Fibroblast of skin of abdomen (primary cell): ENCODE results near the gene PPY.
"Not testable (repeated sequence)": the region's sequence is repeated elsewhere in the genome, so short reads cannot be mapped to it uniquely, and the experiment has no call there.

ENCODE experiments used
- DNase-seq: peaks from one replicate; pipeline ENCODE4 v3.0.0-alpha.2; 2013

PPY gene

DNA sequence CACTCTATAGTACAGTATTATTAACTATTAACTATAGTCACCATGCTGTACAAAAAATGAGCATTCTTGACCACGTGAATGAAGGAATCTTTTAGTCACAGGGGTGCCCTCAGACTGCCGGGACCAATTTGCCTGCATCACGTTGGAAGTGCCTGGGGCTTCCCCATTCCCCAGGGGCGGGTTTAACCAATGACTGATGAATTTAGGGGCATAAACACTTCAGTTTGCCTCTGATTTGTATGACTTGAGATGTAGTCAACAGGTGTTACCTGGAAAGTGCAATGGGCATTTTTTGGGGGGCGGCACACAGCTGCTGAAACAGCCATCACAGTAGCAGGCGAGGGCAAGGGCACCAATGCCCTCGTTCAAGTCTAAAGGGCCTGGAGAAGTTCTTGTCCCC, 20.2 kb upstream of the PPY start:
- no peak for DNase-seq

DNA sequence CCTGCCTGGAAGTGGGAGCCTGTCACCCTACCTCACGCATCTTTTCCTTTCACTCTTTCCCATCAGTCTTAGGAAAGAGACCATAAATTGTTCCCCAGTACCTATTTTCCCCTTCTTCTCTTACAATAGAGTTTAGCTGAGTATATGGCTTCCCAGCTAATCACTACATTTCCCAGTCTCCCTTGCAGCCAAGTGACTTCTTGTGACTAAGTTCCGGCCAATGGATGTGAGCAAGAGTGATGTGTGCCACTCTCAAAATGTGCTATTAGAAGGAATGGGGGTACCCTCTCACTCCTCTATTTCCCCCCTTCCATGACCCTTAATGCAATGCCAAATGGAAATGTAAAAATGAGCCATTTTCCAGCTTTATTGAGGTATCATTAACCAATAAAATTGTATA, 19.7 kb upstream of the PPY start:
- no peak for DNase-seq

DNA sequence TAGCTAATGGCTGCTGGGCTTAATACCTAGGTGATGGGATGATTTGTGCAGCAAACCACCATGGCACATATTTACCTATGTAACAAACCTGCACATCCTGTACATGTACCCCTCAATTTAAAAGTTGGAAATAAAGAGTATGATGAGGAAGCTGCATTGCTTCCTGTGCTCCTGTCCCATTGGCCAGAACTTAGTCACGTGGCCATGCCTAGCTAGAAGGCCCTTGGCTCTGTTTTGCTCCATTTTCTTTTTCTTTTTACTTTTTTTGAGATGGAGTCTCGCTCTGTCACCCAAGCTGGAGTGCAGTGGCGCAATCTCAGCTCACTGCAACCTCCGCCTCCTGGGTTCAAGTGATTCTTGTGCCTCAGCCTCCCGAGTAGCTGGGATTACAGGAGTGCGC, 19.0 kb upstream of the PPY start:
- not testable (repeated sequence) for DNase-seq

DNA sequence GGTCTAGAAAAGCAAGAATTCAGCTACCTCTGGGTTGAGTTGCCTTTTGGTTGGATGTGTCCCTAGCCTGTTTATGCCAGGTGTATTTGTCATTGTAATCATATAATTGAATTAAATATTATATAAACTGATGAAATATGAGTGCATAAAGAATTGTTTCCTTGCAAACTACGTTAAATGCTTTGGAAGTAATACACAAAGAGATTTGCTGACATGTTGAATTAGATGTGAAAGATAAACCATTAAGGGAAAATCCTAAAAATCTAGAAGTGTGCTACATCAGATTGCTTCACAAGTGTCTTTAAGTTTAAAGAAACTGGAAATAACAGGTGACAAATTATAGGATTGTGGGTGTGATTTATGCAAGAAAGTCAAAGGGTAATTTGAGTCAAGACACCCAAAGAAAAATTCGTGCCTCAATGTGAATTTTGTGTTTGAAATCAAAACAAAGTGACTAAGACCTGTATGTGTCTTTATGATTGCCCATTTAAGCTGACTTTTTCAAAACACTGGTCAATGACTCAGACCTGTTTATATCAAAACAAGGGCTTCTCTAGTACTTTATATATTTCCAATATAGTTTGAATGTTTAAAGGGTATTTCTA, 16.6 kb upstream of the PPY start:
- DNase-seq, result no peak

DNA sequence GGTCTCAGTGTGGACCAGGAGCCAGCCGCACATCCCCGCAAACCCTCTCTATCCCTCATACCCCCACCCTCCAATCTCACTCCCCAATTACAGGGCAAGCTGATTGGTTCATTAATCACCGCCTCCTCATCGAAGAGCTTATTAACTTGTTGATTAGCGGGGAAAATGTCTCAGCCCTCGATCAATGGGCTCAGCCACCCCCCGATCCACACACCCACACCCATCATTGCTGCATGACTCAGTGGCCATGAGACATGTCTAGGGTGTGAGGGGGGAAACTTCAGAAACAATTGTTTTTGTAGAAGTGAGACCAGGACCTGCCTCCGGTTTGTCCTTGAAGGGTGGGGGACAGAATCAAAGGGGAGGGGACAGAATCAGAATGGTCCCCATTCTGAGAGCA, 13.9 kb upstream of the PPY start:
- DNase-seq, result no peak

DNA sequence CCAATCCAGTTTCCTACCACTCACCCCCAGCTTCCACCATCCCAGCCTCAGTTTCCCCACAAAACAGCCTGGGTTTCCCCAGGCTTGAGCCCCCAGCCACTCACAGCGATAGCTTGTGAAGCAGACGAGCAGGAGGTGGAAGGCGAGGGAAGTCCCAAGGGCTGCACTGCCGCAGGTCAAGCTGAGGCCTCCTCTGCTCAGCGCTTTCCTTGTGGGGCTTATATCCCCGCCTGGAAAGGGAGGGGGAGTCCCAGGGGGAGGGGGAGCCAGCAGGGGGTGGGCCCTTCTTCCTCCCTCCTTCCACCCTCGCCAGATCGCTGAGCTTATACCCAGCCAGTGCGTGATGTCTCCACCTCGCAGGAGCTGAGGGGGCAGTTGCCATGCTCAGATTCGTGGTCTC, 11.5 kb upstream of the PPY start, which contains the start of gene PYY:
TSS of gene PYY (minus strand) at position 195 of the 400 bp plus-strand sequence. CDS start 457 bp downstream, outside the sequence.
- DNase-seq, result no peak

DNA sequence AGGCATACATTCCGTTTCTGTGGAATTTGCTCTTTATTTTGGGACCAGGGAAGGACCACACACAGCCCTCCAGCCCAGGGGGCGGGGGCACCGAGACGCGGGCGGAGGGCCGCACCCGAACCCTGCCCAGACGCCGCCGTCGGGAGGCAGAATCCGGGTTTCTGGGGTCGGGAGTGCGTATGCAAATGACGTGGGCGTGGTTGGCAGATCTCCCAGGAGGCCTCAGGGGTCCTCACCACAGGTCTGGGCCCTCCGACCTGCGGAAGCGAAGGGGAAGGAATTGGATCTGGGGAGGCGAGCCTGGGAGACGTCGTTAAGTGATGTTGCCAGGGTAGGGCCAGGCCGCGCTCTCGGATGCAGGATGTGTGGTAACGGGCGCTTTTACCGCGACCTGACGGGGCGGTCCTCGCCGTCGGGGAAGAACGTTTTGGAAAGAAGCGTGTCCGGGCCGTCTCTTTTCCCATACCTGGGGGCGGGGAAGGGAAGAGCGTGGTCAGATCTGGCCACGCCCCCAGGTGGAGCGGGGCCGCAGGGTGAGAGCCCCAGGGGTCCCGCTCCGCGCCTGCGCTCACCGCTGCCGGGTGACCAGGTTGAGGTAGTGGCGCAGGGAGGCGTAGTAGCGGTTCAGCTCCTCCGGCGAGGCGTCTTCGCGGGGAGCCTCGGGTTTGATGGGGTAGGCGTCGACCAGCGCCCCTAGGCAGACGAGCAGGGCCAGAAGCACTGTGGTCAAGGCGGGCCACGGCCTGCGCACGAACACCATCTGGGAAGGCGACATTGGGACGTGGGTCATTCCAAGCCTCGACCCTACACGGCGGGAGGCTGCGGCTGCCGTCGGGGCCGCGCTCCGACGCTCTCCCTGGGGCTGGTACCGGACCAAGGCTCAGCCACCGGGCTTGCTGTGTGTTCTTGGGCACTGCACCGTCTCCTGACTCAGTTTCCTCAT, 10.7 kb upstream of the PPY start:
- DNase-seq, result no peak

DNA sequence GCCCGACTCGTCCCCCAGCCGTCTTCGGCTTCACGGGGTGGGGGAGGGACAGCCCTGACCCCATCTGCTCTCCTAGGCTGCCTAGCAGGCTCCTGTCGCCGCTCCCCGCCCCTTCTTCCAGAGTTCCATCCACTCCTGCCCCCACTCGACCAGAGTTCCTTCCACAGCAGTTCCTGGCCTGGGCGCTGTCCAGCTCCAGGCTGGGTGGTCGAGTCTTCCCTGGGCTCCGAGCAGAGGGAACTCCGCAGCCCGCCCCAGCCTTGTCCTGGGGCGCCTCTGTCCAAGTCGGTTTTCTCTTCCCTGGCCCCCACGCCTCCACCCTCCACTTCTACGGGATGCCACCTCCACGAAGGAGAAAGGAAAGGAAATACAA, 10.1 kb upstream of the PPY start:
- DNase-seq, result no peak

DNA sequence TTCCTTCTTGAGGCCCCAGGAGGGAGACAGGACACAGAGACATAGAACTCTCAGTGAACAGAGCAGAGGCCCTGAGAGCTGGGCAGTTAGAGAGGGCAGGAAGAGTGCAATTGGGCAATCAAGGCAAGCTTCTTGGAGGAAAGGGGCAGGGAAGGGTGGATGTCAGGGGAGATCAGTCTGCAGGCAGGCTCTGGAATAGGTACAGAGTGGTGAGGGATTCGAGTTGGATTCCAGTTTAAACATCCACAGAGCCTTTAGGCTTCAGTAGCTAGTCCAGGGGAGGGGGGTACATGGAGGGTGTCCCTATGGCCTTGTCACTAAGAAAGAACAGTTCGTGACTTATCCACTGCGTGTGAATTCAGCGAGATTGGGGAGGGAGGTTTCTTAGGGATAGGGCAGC, 9.5 kb upstream of the PPY start:
- no peak for DNase-seq

DNA sequence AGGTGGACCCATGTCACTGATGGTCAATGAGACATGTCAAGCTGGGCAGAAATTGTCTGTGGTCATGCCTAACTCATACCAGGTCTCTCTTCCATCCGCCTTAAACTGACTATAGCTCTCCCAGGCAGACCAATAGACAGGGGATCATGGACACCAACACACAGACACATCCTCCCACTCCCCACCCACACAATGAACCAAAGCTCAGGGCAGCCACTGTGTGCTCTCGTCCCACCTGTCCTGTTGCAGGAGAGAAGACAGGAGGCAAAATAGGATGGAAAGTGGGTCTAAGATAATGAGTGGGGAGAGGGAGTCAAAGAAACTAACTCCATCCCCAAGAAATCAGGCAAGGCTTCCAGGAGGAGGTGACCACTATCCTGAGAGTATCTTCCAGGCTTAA, 8.3 kb upstream of the PPY start:
- DNase-seq, result no peak

DNA sequence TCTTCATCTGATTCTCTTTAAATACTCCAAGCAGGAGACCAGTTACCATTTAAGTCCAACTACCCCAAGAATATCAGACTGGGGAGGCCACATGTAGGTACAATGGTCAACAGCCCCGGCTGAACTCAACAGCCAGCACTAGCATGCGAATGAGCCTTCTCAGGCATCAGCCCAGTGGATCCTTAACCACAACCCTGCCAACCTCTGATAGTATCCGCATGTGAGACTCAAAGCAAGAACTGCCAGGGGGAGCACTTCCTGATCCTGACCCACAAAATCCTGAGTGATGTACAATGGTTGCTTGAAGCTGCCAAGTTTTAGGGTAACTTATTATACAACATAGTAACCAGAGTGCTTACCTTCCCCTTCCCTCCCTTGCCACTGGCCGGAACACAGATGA, 7.5 kb upstream of the PPY start:
- DNase-seq, result no peak

DNA sequence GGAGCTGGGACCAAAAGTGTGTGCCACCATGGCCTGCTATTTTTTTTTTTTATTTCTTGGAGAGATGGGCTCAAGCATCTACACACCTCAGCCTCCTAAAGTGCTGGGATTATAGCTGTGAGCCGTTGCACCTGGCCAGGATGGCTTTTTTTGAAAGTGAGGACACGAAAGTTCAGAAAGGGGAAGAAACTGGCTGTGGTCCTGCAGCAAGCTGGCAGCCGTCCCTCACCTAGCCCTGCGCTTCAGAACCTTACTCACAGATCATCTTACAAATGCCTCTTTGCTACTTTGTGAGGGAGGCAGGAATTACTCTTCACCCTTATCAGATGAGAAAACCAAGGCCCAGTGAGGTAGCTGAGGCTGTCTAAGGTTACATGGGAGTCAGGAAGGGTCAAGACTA, 4.5 kb upstream of the PPY start:
- DNase-seq, result no peak

DNA sequence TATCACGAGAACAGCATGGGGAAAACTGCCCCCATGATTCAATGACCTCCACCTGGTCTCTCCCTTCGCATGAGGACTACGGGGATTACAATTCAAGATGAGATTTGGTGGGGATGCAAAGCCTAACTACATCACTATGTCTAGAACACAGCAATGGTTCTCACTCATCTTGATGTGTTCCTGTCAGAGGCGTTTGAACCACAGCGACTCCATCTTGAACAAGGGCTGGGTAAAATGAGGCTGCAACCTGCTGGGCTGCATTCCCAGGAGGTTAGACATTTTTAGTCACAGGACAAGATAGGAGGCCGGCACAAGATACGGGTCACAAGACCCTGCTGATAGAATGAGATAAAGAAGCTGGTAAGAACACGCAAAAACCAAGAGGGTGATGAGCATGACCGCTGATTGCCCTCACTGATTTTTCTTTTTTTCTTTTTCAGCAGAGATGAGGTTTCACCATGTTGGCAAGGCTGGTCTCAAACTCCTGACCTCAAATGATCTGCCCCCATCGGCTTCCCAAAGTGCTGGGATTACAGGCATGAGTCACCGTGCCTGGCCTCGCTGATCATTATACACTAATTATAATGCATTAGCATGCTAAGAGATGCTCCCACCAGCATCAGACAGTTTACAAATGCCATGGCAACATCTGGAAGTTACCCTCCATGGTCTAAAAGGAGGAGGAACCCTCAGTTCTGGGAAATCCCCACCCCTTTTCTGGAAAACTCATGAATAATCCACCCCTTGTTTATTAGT, 3.0 kb upstream of the PPY start:
- DNase-seq, result peak; percentile 53

DNA sequence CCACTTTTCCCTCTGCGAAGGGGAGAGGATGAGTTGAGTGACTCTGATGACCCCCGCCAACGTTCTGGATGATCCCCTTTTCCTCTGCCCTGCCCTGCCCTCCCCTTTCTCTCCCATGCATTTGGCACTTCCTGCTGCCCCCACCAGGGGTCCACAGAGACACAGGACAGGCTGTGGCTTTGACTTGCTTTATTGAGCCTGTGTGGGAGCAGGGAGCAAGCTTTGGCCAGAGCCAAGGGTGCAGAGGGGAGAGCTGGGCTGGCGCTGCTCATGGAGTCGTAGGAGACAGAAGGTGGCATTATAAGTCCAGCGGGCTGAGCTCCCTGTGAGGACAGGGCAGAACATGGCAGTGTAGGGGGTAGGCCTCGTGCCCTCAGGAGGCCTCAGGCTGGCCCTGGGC, 1.6 kb downstream of the PPY start:
- DNase-seq, result peak; percentile 33

DNA sequence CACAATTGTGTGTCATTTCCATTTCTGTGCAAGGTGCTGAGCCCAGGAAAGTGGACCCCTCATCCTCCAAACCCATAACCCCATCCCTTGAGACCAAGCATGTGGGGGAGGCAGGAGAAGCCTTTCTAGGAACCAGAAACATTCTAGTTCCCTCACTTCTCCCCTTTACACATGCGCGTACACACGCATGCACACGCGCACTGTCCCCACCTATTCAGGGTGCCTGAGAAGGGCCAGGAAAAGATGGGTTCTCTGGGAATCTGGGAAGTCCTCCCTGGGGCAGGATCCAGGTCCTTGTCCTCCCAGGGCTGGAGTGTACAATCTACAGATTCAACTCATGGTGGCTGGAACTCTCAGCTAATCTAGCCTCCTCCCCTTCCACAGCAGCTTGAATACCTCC, 2.4 kb downstream of the PPY start:
- DNase-seq, result no peak

DNA sequence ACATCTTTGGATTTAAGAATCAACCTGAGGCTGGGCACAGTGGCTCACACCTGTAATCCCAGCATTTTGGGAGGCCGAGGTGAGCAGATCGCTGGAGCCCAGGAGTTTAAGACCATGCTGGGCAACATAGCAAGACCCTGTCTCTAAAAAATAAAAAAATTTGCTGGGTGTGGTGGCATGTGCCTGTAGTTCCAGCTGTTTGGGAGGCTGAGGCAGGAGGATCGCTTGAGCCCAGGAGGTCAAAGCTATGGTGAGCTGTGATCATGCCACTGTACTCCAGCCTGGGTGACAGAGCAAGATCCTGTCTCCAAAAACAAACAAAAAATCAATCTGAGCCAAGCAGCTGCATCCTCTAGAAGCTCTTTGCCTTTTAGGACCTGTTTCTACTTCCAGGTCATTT, 2.8 kb downstream of the PPY start:
- DNase-seq, result not testable (repeated sequence)

DNA sequence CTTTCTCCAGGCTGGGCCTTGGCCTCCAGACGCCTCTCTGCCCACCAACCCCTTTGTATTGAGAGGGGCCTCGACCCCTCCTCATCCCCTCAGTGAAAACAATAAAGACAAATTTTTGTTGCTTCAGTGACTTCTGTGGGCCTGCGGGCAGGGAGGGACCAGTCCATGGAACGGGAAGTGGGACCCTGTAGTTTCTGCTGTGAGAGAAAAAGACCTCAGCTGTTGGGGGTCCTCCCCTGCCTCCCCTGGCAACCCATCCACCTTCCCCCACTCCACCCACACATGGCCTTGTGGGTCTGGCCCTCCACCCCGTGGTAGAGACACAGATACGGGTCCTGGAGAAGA, 3.5 kb downstream of the PPY start:
- DNase-seq, result no peak

DNA sequence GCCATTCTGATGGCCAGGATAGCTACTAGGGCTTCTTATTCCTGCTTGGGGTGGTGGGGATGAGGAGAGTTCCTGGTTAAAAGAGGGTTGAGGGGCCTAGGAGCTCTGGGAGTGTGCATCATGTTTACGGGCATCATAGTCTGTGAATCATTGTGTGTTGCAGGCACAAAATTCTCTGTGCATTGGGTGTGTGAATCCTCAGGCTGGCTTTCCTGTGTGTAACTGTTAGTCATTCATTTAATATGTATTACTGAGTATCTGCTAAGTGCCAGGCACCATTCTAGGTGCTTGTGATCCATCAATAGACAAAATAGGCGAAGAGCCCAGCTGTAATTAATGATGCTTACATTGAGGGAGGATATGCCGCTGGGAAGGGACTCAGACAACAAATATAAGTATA, 5.8 kb downstream of the PPY start:
- DNase-seq, result peak; percentile 48

DNA sequence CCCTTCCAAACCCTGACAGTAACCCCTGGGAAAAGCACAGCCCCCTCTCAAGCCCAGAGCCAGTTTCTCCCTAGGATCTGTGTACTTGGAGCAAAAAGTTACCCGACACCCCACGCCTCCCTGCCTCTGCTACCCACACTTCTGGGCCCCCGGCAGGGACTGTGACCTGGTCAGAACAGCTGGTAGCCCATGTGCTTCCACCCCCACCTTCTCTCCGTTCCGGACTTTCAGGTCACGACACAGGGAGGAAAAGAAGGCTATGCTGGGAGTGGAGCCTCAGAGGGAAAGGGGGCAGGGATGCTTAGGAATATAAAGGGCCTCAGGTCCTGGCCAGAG, 6.4 kb downstream of the PPY start:
- DNase-seq, result no peak

DNA sequence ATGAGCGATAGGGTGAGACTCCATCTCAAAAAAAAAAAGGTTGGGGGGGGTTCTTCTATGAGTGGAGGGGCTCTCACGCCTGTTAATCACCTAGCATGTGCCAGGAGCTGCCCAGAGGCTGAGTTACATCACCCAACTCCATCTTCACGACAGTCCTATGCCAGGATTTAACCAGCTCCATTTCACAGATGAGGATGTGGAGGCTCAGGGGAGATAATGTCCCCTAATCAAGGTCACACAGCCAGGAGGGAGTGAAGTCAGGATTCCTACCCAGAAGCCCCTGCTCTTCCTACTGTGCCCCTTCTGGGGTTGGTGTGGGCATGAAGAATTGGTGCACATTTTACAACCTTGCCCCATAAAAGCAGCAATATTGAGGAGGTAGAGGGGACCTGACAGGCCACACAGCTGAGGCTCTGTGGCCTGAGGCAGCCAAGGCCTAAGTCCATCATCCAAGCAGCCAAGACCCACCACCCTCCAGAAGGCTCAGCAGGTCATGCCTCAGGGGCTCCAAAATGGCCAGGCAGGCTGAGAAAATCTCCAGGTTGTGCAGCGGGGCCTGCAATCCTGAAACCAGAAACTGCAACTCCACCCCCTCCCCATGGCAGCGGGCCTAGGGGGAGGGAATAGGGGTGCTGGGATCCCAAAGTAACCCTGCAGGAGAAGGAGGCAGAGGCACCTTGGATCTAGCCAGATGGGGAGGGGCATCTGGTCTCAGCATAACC, 6.9 kb downstream of the PPY start:
- DNase-seq, result no peak

DNA sequence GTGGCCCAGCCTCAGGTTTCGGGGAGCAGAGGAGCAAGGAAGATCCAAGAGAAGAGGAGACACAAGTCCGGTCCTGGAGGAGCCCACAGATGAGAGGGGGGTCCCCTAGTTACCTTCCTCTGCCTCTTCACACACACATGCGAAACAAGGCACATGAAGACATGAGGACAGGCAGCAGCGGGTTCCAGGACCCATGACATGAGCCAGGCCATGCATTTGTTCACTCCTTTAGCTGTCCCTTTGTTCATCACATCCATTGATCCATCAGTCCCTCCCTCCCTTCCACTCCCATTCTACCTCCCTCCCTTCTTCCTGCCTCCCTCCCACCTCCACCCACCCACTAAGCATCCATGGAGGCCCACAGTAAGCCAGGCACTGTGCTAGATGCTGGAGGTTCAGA, 9.4 kb downstream of the PPY start:
- DNase-seq, result no peak

DNA sequence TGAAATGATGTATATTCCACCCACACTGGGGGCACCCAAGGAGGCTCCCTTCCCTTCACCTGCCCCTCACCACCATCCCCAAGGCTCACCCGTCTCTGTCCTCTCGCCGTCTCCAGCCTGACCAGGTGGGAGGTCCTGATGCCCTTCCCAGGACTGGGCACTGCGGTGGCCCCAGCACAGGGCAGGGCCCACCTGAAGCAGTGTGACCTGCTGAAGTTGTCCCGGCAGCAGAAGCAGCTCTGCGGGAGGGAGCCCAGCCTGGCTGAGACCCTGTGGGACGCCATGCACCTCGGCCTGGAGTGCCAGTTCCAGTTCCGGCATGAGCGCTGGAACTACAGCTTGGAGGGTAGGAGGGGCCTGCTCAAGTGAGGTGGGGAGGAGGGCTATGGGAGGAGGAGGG, 9.9 kb downstream of the PPY start:
- no peak for DNase-seq

DNA sequence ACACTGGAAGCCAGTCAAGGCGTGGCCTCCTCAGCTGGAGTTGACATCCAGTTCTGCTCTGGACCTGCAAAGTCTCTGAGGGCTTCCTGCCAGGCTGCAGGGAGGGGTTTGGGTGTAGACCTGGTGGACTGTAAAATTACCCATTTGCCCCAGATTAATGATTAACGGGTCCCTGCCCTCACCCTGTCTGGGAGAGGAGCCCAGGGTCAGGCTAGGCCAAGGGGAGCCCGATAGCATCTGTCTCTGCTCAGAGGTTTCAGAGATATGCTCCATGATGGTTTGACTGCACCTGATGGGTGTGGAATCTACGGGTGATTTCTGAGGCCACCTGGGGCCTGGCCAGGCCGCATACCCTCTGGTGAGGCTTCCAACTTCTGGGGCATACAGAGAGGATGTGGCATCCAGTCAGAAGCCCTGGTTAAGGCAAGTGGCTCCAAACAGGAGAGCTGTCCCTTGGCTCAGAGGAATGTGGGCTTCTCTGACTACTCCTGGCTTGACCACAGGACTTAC, 11.2 kb downstream of the PPY start:
- no peak for DNase-seq
